GM12878 (cell line): Measurements from ENCODE around the gene CCNDBP1. TPM values are rescaled to one million over a fixed set of nuclear protein-coding genes. Genes with fewer than 3 reads are reported as not detected.

ENCODE experiments used
- ATAC-seq: fragments of 200-7000 bp; cut with Tn5 transposase; 3 replicates; pipeline ENCODE4 v1.9.1; 2020; ENCODE audit warnings: mild to moderate bottlenecking, moderate library complexity
- BruUV-seq: library from RNA; stranded (reverse); fragments of 400-500 nt; replicated peaks from 2 replicates; lab custom pipeline; 2021; lab: Mats Ljungman, UMichigan
- CTCF ChIA-PET: fragments of 300-600 bp; sonication (Branson Sonifier 250); formaldehyde crosslinking; extraction: SDS; loops from one replicate; lab custom pipeline; 2021; ENCODE audit warnings: inconsistent platforms; lab: Yijun Ruan, JAX
- POLR2A ChIA-PET: fragments of 350-600 bp; formaldehyde crosslinking; extraction: SDS; loops from one replicate; lab custom pipeline; 2021; ENCODE audit warnings: inconsistent platforms; lab: Charles Lee
- RAD21 ChIA-PET: fragments of 300-600 bp; sonication (Branson Sonifier 250); formaldehyde crosslinking; loops from one replicate; lab custom pipeline; 2023; ENCODE audit warnings: antibody characterized with exemption; ENCODE audit not compliant: unreplicated experiment; lab: Charles Lee
- SMC1A ChIA-PET: fragments of 300-600 bp; sonication (Branson Sonifier 250); formaldehyde crosslinking; loops from one replicate; lab custom pipeline; 2023; ENCODE audit not compliant: unreplicated experiment, uncharacterized antibody; lab: Charles Lee
- DNase-seq: peaks from one replicate; pipeline ENCODE4 v3.0.0-alpha.2; 2011; ENCODE audit warnings: low read depth, low spot score
- FAIRE-seq: peaks from 3 replicates; lab custom pipeline; 2011; peaks lifted over from hg19 to GRCh38; lab: Jason Lieb, UNC
- H2AFZ ChIP-seq: 2 replicates; pipeline ENCODE4 v1.6.0; 2011; ENCODE audit warnings: low read depth, low read length, control low read depth; ENCODE audit not compliant: control insufficient read depth
- H3K27ac ChIP-seq: 2 replicates; pipeline ENCODE4 v1.5.1; 2011; ENCODE audit warnings: control low read depth; ENCODE audit not compliant: control insufficient read depth, insufficient read depth
- H3K27me3 ChIP-seq, 2 experiments: replicated peaks in 1 of 2; 2 replicates each; pipeline versions ENCODE4 v1.6.0 to v1.6.1; 2011; ENCODE audit warnings: low read length in 1 of 2; ENCODE audit not compliant: control insufficient read depth in 2 of 2, insufficient read depth in 2 of 2
- H3K36me3 ChIP-seq, 2 experiments: 2 replicates each; pipeline ENCODE4 v1.5.1; 2011; ENCODE audit warnings: low read length in 1 of 2; ENCODE audit not compliant: control insufficient read depth in 2 of 2, insufficient read depth in 2 of 2
- H3K4me1 ChIP-seq: 2 replicates; pipeline ENCODE4 v1.6.1; 2011; ENCODE audit warnings: mild to moderate bottlenecking, low read length, moderate library complexity, mixed read lengths; ENCODE audit not compliant: control insufficient read depth, insufficient read depth
- H3K4me2 ChIP-seq: 2 replicates; pipeline ENCODE4 v1.6.0; 2011; ENCODE audit warnings: control low read depth; ENCODE audit not compliant: control insufficient read depth, insufficient read depth
- H3K4me3 ChIP-seq: fragments of 200-600 bp; sonication (generic); 2 replicates; pipeline ENCODE4 v1.5.1; 2016
- H3K79me2 ChIP-seq: 2 replicates; pipeline ENCODE4 v1.6.0; 2011; ENCODE audit warnings: low read length; ENCODE audit not compliant: control insufficient read depth, insufficient read depth
- H3K9ac ChIP-seq: 2 replicates; pipeline ENCODE4 v1.8.0; 2011; ENCODE audit warnings: low read length, control low read depth, mixed read lengths; ENCODE audit not compliant: control insufficient read depth, insufficient read depth
- H3K9me3 ChIP-seq: replicated peaks from 3 replicates; pipeline ENCODE4 v1.5.1; 2011; ENCODE audit warnings: mild to moderate bottlenecking, low read length; ENCODE audit not compliant: control insufficient read depth, insufficient read depth
- H4K20me1 ChIP-seq: 2 replicates; pipeline ENCODE4 v1.6.0; 2011; ENCODE audit not compliant: control insufficient read depth, insufficient read depth
- CHD2 ChIP-seq: IDR thresholded peaks from 2 replicates; pipeline ENCODE4 v1.6.1; 2011; ENCODE audit warnings: low read depth, low read length, improper control_type of control experiment, borderline replicate concordance
- E4F1 ChIP-seq: fragments of 450-650 bp; IDR thresholded peaks from 2 replicates; pipeline ENCODE4 v1.6.1; 2018; ENCODE audit warnings: borderline replicate concordance, mild to moderate bottlenecking; ENCODE audit not compliant: partially characterized antibody
- EGR1 ChIP-seq, 2 experiments: IDR thresholded peaks; 1 replicate in 1 of 2; 2 replicates in 1 of 2; pipeline ENCODE4 v1.6.1; 2011 to 2012; ENCODE audit warnings: low read depth in 2 of 2, low read length in 2 of 2, borderline replicate concordance in 1 of 2, mild to moderate bottlenecking in 1 of 2, moderate library complexity in 1 of 2
- ESRRA ChIP-seq: IDR thresholded peaks from 2 replicates; pipeline ENCODE4 v1.6.1; 2012; ENCODE audit warnings: mild to moderate bottlenecking, low read length, improper control_type of control experiment
- HDAC6 ChIP-seq: fragments of 200-600 bp; sonication (generic); IDR thresholded peaks from one replicate; pipeline ENCODE4 v1.8.0; 2017; ENCODE audit warnings: antibody characterized with exemption; ENCODE audit not compliant: unreplicated experiment
- IRF4 ChIP-seq: IDR thresholded peaks from 2 replicates; pipeline ENCODE4 v1.6.1; 2011; ENCODE audit warnings: low read depth, low read length
- NR2F1 ChIP-seq: fragments of 450-650 bp; conservative IDR thresholded peaks from 2 replicates; pipeline ENCODE4 v1.6.1; 2017; ENCODE audit warnings: mild to moderate bottlenecking
- RCOR1 ChIP-seq: conservative IDR thresholded peaks from 2 replicates; pipeline ENCODE4 v1.6.1; 2012; ENCODE audit warnings: low read depth, low read length, improper control_type of control experiment
- TCF12 ChIP-seq: IDR thresholded peaks from 2 replicates; pipeline ENCODE4 v1.6.1; 2011; ENCODE audit warnings: low read depth, mild to moderate bottlenecking, low read length
- ZNF592 ChIP-seq: fragments of 450-650 bp; IDR thresholded peaks from 2 replicates; pipeline ENCODE4 v1.6.1; 2017; ENCODE audit warnings: mild to moderate bottlenecking, moderate library complexity
- WGBS: methylation state at CpG from one replicate; pipeline ENCODE4 v1.1.6; 2016; ENCODE audit warnings: low lambda C conversion rate; ENCODE audit not compliant: insufficient replicate concordance, insufficient coverage; ENCODE audit errors: missing lambda C conversion rate; 5-methylcytosine and 5-hydroxymethylcytosine counted together
- in situ Hi-C: fragments of 300-500 bp; cut with MboI; formaldehyde crosslinking; loops from 9 replicates; pipeline ENCODE4 v1.14.3; 2018; ENCODE audit warnings: mixed read lengths
- intact Hi-C: fragments of 100-400 bp; cut with micrococcal nuclease; formaldehyde crosslinking; loops from one replicate; pipeline ENCODE4 v1.14.2; 2022; ENCODE audit not compliant: unreplicated experiment
- polyA plus RNA-seq, 11 experiments: library from polyadenylated mRNA; depleted of rRNA in 4 of 11; unstranded in 6 of 11; stranded (reverse) in 5 of 11; fragments of >200 nt; fragmentation: Nextera tagmentation in 4 of 11; fragmentation: Illumina TruSeq in 1 of 11; extraction: Ambion mirVana in 4 of 11; extraction: Trizol in 1 of 11; gene quantifications; 1 replicate in 1 of 11; 2 replicates in 10 of 11; pipeline versions ENCODE4 v1.2.1 to v1.2.3, GENCODE V29; 2011 to 2016; ENCODE audit warnings: inconsistent platforms in 2 of 11, missing spikeins in 2 of 11, low read depth in 1 of 11
- total RNA-seq, 4 experiments: library from RNA; depleted of rRNA in 3 of 4; stranded (reverse); fragments of >200 nt in 3 of 4; fragmentation: Illumina TruSeq in 1 of 4; extraction: Trizol in 1 of 4; gene quantifications; 2 replicates each; pipeline versions ENCODE4 v1.2.1 to v1.2.3, GENCODE V29; 2013 to 2021

CCNDBP1 gene
- total and polyA plus RNA-seq, 10 of the 15 experiments (the other 5 are each of a cell fraction or from before 2014, with no cell fraction given): 30.1 to 86.7 (median 42.2) TPM

GRCh38 chr15:43235536-43235935, 50.3 kb downstream of the CCNDBP1 start:
- Histone ChIP-seq H2AFZ (no peak overlapping the region), H3K27ac (no peak overlapping the region), H3K4me3 (no peak overlapping the region), H3K4me2 (no peak overlapping the region), H3K36me3 (no peaks in the 10 kb centered on the region; a peak in 2 of 4 replicates), H4K20me1 (no peaks in the 10 kb centered on the region), H3K9ac (no peak overlapping the region), H3K4me1 (peaks cover 17% of the 10 kb centered on the region), H3K27me3 (no peaks in the 10 kb centered on the region), H3K79me2 (no peaks in the 10 kb centered on the region), H3K9me3 (no peaks in the 10 kb centered on the region)
- 57% methylated on average over 6 of the region's 6 CpGs for WGBS
- TF ChIP-seq NR2F1 (no peak), EGR1 (IDR thresholded peaks at IDR 0.05; ENCODE audit: borderline replicate concordance in 1 of 2, low read depth in 2 of 2, low read length in 2 of 2) (no peak), ZNF592 (no peak), E4F1 (no peak), RCOR1 (no peak), CHD2 (no peak), ESRRA (no peak), TCF12 (no peak), HDAC6 (no peak), IRF4 (no peak)
- ChIA-PET POLR2A (interaction anchor here (0.5 to 1.0 kb wide), 2 partner anchors 10 to 516 kb away, joined by 3 read pairs; no protein-coding TSS in a partner anchor), CTCF (interaction anchor here (0.7 to 4.9 kb wide), 5 partner anchors 10 to 50 kb away, joined by 3 to 39 read pairs (median 9); no protein-coding TSS in a partner anchor), SMC1A (interaction anchor here (0.5 to 5.7 kb wide), 7 partner anchors 10 to 375 kb away, joined by 3 to 36 read pairs (median 3); no protein-coding TSS in a partner anchor), RAD21 (interaction anchor here (4.5 kb wide), 1 partner anchor 10 kb away, joined by 21 read pairs; no protein-coding TSS in a partner anchor)
- no peak for ATAC-seq
- DNase-seq: no peak
- intact Hi-C loops: no loop called here
- no peak for FAIRE-seq
- in situ Hi-C loops: loop anchor here (10.0 kb wide), 1 partner anchor 49 kb away; no protein-coding TSS in a partner anchor
- BruUV-seq: no TSS peak
